Measurements from ENCODE around the gene MYRFL. TPM values are rescaled to one million over a fixed set of nuclear protein-coding genes. Genes with fewer than 3 reads are reported as not detected.

MYRFL gene
- total RNA-seq, 1 experiment from 2014 or later, result 1.3 TPM

- no peak for TF ChIP-seq ZNF232 (CRISPR knock-in tag; IDR thresholded peaks at IDR 0.05)
- TF ChIP-seq OVOL2 (CRISPR knock-in tag; IDR thresholded peaks at IDR 0.05; ENCODE audit: borderline replicate concordance), result no peak
Observed at GRCh38 chr12:69875416-69875935, 50.4 kb downstream of the MYRFL start (continued).

DNA sequence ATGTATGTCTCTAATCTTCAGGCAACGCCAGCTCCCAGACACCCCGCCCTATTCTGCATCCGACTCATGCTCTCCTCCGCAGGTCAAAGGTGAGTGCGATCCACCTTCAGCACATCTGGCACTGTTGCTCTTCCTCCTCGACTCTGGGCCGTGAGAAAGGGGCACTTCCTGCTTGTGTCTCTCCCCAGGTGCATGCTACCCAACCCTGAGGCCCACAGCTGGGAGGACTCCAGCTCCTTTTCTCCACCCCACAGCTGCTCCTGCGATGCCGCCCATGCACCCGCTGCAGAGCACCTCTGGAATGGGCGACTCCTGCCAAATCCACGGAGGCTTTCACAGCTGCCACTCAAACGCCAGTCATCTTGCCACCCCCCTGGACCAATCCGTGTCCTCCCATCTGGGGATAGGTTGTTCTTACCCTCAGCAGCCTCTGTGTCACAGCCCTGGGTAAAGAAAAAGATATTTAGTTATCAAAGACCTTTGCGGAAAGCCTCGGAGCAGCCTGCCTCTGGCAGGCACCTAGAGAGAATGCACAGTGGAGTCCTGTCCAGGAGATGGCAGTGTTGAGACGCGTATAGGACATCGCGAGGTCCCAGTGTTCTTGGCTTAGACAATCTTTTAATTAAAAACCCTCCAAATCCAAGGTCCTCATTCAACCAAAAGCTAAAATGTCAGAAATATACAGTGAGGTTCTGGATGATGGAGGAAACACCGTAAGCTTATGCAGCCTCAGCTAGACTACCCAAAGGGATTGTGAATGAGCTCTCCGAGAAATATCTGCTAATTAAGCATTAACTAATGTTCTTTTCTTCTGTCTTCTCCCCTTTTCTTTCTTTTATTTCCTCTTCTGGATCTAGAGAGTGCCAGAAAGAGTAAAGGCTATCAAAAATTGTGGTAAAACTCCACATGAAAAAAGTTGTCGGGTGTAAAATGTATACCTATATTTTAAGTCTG is 54.3 kb downstream of the MYRFL start:
- Mint-ChIP-seq H3K9me3 (peaks cover 4% of the 10 kb centered on the region), H3K27ac (no peak overlapping the region), H3K4me3 (no peak overlapping the region), H3K4me1 (peaks cover 24% of the 10 kb centered on the region), H3K27me3 (ENCODE audit: low read depth) (no peaks in the 10 kb centered on the region), H3K36me3 (no peaks in the 10 kb centered on the region)
- DNase-seq (ENCODE audit: low spot score), result peak; percentile 77
- CTCF ChIA-PET, result interaction anchor here (0.6 to 2.5 kb wide), 21 partner anchors 9 to 854 kb away, joined by 3 to 26 read pairs (median 4); partner anchors contain the start of gene KCNMB4
- POLR2A ChIA-PET, result interaction anchor here (0.5 kb wide), 1 partner anchor 57 kb away, joined by 3 read pairs; no protein-coding TSS in a partner anchor
- peak; percentile 83 for ATAC-seq
- TF ChIP-seq ZBTB21 (CRISPR knock-in tag; IDR thresholded peaks at IDR 0.05; ENCODE audit: borderline replicate concordance) (0 out of 2 replicates have a peak, but pooled peaks have one; percentile 18), OVOL2 (CRISPR knock-in tag; IDR thresholded peaks at IDR 0.05; ENCODE audit: borderline replicate concordance) (no peak), CTCF (IDR thresholded peaks at IDR 0.05) (peak; percentile 80; the same call in 1 of the 2 replicates), JAZF1 (CRISPR knock-in tag; IDR thresholded peaks at IDR 0.05) (no peak), RELA (CRISPR knock-in tag; IDR thresholded peaks at IDR 0.05; ENCODE audit: borderline replicate concordance) (no peak), HMGXB4 (CRISPR knock-in tag; IDR thresholded peaks at IDR 0.05) (peak; percentile 48; the same call in 1 of the 2 replicates)
- TF ChIP-seq, protein P1, sequence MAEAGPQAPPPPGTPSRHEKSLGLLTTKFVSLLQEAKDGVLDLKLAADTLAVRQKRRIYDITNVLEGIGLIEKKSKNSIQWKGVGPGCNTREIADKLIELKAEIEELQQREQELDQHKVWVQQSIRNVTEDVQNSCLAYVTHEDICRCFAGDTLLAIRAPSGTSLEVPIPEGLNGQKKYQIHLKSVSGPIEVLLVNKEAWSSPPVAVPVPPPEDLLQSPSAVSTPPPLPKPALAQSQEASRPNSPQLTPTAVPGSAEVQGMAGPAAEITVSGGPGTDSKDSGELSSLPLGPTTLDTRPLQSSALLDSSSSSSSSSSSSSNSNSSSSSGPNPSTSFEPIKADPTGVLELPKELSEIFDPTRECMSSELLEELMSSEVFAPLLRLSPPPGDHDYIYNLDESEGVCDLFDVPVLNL (CRISPR knock-in tag; IDR thresholded peaks at IDR 0.05; ENCODE audit: borderline replicate concordance, low read depth), result no peak
- TF ChIP-seq, protein P2, sequence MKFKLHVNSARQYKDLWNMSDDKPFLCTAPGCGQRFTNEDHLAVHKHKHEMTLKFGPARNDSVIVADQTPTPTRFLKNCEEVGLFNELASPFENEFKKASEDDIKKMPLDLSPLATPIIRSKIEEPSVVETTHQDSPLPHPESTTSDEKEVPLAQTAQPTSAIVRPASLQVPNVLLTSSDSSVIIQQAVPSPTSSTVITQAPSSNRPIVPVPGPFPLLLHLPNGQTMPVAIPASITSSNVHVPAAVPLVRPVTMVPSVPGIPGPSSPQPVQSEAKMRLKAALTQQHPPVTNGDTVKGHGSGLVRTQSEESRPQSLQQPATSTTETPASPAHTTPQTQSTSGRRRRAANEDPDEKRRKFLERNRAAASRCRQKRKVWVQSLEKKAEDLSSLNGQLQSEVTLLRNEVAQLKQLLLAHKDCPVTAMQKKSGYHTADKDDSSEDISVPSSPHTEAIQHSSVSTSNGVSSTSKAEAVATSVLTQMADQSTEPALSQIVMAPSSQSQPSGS (CRISPR knock-in tag; IDR thresholded peaks at IDR 0.05; ENCODE audit: borderline replicate concordance, low read depth), result no peak

DNA sequence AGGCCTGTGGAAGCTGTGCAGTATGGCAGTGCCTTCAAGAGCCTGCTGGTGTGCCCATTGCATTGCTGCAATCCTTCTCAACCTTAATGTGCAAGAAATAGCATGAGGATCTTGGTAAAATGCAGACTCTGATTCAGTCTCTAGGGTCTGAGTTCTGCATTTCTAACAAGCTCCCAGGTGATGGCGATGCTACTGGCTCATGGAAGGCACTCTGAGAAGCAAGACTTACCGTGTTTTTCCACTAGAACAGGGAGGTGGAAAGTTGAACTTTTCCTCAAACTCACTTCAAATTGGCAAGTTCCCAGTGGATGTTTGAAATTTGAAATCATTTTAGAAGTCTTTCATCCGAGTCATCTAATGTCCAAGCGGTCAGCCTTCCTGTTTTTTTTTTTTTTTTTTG is 55.5 kb downstream of the MYRFL start:
- CTCF ChIA-PET, result interaction anchor here (0.6 to 2.5 kb wide), 9 partner anchors 20 to 1317 kb away, joined by 3 to 26 read pairs (median 4); partner anchors contain the start of gene KCNMB4
- no peaks in the 10 kb centered on the region for H3K36me3 Mint-ChIP-seq
- H3K27ac Mint-ChIP-seq, result peak overlapping the region; percentile 88
- POLR2A ChIA-PET, result no interaction called here
- ATAC-seq (peak; percentile 43), DNase-seq (ENCODE audit: low spot score) (no peak)
- H3K27me3 Mint-ChIP-seq (ENCODE audit: low read depth), result no peaks in the 10 kb centered on the region
- no peak overlapping the region for H3K4me3 Mint-ChIP-seq
- TF ChIP-seq SP1 (CRISPR knock-in tag; conservative IDR thresholded peaks at IDR 0.05), result no peak
- TF ChIP-seq, protein P3, sequence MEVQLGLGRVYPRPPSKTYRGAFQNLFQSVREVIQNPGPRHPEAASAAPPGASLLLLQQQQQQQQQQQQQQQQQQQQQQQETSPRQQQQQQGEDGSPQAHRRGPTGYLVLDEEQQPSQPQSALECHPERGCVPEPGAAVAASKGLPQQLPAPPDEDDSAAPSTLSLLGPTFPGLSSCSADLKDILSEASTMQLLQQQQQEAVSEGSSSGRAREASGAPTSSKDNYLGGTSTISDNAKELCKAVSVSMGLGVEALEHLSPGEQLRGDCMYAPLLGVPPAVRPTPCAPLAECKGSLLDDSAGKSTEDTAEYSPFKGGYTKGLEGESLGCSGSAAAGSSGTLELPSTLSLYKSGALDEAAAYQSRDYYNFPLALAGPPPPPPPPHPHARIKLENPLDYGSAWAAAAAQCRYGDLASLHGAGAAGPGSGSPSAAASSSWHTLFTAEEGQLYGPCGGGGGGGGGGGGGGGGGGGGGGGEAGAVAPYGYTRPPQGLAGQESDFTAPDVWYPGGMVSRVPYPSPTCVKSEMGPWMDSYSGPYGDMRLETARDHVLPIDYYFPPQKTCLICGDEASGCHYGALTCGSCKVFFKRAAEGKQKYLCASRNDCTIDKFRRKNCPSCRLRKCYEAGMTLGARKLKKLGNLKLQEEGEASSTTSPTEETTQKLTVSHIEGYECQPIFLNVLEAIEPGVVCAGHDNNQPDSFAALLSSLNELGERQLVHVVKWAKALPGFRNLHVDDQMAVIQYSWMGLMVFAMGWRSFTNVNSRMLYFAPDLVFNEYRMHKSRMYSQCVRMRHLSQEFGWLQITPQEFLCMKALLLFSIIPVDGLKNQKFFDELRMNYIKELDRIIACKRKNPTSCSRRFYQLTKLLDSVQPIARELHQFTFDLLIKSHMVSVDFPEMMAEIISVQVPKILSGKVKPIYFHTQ (CRISPR knock-in tag; IDR thresholded peaks at IDR 0.05), result no peak
- peaks cover 24% of the 10 kb centered on the region for H3K4me1 Mint-ChIP-seq
- peaks cover 4% of the 10 kb centered on the region for H3K9me3 Mint-ChIP-seq

Measured in WTC11 (cell line).